Omental fat pad (tissue), 4 donors: ENCODE measurements around the gene XKR7. TPM values are rescaled to one million over a fixed set of nuclear protein-coding genes. Genes with fewer than 3 reads are reported as not detected.

Source experiments
- ATAC-seq: fragments of 150-250 bp; one replicate; pipeline ENCODE4 v1.9.1; 2016; ENCODE audit warnings: mild to moderate bottlenecking, moderate library complexity; ENCODE audit not compliant: low FRiP score
- DNase-seq: peaks from one replicate; pipeline ENCODE4 v3.0.0-alpha.2; 2019; ENCODE audit warnings: low spot score
- total RNA-seq, 4 donors: library from RNA; depleted of rRNA; stranded (reverse); fragments of >200 nt; gene quantifications; one replicate each; pipeline ENCODE4 v1.1.0, GENCODE V29; 2016
- TF ChIP-seq, protein P1 (sequence below), 3 donors: fragments of 450-650 bp; IDR thresholded peaks; one replicate each; pipeline ENCODE4 v1.5.1; 2016 to 2017; ENCODE audit warnings: antibody characterized with exemption in 3 of 3, mild to moderate bottlenecking in 3 of 3, moderate library complexity in 2 of 3

The XKR7 gene
- total RNA-seq, 4 donors from 2014 or later = not detected

DNA sequence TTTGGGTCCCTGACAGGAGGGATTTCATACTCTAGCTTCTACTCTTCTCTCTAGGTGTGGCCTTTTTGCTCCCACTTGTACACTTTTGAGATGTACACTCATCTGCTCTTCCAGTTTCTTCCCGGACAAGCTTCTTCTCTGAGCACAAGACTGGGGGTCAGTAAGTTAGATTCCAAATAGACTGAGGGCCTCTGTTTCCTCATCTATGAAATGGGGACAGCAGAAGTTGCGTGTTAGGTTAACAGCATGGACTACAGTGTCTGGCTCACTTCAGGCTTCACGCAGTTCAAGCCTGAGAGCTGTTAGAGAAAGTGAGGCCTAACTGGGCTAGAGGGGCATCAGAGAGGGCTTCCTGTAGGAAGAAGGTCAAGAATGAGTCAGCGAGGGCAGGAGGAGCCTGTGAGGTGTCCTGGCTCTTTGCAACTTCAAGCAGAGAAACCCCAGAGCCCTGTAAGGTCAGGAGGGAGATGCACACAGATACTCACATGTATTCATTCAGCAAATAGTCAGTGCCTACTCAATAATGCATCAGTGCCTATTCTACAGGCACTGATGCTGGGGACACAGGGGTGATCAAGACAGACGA lies 20.6 kb downstream of the XKR7 start:
- TF ChIP-seq, protein P1, sequence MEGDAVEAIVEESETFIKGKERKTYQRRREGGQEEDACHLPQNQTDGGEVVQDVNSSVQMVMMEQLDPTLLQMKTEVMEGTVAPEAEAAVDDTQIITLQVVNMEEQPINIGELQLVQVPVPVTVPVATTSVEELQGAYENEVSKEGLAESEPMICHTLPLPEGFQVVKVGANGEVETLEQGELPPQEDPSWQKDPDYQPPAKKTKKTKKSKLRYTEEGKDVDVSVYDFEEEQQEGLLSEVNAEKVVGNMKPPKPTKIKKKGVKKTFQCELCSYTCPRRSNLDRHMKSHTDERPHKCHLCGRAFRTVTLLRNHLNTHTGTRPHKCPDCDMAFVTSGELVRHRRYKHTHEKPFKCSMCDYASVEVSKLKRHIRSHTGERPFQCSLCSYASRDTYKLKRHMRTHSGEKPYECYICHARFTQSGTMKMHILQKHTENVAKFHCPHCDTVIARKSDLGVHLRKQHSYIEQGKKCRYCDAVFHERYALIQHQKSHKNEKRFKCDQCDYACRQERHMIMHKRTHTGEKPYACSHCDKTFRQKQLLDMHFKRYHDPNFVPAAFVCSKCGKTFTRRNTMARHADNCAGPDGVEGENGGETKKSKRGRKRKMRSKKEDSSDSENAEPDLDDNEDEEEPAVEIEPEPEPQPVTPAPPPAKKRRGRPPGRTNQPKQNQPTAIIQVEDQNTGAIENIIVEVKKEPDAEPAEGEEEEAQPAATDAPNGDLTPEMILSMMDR (IDR thresholded peaks at IDR 0.05) = no peak
- no peak for ATAC-seq
- DNase-seq = no peak

DNA sequence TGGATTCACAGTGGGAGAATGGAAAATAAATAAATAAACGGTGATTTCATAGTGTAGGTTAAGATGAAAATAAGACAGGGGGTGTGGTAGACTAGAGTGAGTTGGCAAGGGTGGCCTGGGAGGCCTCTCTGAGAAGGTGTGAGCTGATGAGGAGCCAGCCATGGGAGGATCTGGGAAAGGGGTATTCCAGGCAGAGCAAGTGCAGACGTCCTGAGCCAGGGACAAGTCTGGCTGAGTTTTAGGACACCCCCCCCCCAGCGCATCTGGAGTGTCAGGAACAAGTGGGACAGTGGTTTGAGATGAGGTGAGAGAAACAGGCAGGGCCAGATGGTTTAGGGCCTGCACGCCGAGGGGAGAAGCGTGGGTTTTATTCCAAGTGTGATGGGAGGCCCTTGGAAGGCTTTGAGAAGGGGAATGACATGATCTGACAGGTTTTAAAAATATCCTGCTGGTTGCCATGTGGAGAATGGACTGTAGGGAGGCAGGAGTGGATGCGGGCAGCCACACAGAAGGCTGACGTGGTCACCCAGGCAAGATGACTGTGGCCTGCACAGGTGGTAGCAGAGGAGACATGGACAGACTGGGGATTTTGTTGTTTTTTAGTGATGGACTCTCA lies 21.2 kb downstream of the XKR7 start:
- TF ChIP-seq, protein P1 (IDR thresholded peaks at IDR 0.05) = no peak
- ATAC-seq (no peak), DNase-seq (no peak)

DNA sequence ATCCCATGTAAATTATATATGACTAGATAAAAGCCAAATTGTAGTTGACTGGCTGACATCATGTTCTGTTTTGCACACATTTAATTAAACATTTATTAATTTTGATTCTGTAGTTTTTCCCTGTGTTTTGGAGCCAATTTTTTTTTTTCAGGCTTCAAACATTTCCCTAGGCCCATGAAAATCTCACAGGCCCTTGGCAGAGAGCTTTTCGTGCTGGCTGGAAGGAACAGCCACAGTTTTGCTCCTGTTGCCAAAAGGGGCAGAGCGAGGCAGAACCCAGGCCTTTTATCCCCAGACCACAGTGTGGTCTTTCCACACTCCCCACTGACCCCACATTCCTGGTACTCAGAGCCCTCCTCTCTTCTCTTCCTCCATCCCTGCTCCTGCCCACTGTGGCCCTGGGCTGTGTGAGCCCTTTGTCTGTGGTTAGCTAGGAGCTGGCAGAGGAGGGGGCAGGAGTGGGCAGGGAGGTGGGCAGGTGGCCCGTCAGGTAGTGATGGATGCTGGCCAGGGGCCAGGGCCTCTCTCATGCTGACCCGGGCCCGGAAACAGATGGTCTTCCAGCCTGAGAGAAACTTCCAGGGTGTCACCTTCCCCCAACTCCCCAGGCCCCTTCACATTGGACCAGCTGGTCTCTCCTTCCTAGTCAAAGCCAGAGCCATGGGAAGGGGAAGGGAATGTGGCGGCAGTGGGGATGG lies 22.8 kb downstream of the XKR7 start:
- TF ChIP-seq, protein P1 (IDR thresholded peaks at IDR 0.05) = no peak
- ATAC-seq (no peak), DNase-seq (no peak)

DNA sequence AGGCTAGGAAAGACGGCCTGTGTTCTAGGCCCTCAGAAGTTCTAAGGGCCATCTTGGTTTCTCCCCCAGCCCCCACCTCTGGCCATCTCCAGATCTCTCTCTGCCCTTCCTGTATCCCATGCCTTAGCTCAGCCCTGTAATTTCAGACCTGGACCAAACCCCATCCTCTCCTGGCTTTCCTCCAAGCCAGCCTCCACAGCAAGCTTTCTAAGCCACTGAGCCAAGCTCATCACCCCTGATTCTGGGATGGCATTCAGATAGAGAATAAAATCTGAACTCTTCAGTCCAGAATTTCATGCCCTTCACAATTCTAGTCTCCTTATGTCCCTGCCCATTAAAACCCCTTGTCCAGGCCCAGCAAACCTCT lies 23.4 kb downstream of the XKR7 start:
- ATAC-seq (no peak), DNase-seq (no peak)
- TF ChIP-seq, protein P1 (IDR thresholded peaks at IDR 0.05) = no peak

DNA sequence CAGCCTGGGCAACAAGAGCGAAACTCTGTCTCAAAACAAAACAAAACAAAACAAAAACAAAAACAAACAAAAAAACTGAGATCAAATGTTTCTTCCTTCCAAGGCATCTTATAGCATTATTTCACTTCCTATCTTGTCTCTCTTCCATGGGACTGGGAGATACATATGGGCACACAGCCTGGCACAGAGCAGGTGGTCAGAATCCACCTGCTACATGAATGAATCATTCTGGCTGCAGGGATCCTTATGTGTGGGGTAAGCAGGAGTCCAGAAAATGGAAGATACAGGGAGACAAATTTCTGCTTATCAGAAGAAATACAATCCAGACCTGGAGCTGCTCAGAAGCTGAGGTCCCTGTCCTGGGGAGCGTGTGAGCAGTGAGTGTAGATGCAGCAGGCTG lies 24.1 kb downstream of the XKR7 start:
- TF ChIP-seq, protein P1 (IDR thresholded peaks at IDR 0.05) = no peak
- ATAC-seq = no peak
- no peak for DNase-seq

DNA sequence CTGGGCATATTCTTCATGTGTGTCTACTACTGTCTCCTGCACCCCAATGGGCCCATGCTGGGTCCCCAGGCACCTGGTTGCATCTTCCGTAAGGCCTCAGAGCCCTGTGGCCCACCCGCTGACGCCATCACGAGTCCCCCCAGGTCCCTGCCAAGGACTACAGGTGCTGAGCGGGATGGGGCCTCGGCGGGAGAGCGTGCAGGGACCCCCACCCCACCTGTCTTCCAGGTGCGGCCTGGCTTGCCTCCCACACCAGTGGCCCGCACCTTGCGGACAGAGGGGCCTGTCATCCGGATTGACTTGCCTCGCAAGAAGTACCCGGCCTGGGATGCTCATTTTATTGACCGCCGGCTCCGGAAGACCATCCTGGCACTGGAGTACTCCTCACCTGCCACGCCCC lies 29.0 kb downstream of the XKR7 start:
- DNase-seq = no peak
- no peak for ATAC-seq
- TF ChIP-seq, protein P1 (IDR thresholded peaks at IDR 0.05) = no peak

DNA sequence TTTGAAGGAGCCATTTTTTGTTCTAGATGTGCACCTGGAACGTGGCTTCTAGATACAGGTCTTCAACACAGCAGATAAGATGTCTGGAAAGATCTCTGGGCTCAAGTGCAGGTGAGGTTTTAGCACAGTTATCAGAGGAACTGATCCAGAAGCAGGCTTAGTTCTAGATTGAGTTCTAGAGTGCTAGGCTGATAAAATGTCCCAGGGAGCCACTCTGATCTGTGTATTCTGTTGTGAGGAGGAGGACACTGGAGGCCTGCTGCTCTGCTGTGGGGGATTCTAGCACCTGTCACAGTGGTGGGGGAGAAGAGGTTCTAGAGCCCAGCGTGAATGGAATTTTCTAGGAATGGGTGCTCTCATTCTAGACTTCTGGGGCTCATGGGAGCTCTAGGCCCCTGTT lies 30.3 kb downstream of the XKR7 start:
- ATAC-seq (no peak), DNase-seq (no peak)
- TF ChIP-seq, protein P1 (IDR thresholded peaks at IDR 0.05) = no peak
